Suprapubic skin (tissue), 4 donors: ENCODE results near the gene RNF38. TPM values are rescaled to one million over a fixed set of nuclear protein-coding genes. Genes with fewer than 3 reads are reported as not detected.
"Not testable (repeated sequence)": the region's sequence is repeated elsewhere in the genome, so short reads cannot be mapped to it uniquely, and the experiment has no call there.

Experiments
- DNase-seq, 2 donors: peaks; one replicate each; pipeline ENCODE4 v3.0.0-alpha.2; 2019; ENCODE audit warnings: low spot score in 2 of 2
- H3K27ac ChIP-seq: fragments of 200-600 bp; sonication (generic); one replicate; pipeline ENCODE4 v1.5.1; 2019
- H3K27me3 ChIP-seq: fragments of 200-600 bp; sonication (generic); one replicate; pipeline ENCODE4 v1.5.1; 2019
- H3K36me3 ChIP-seq: fragments of 200-600 bp; sonication (generic); one replicate; pipeline ENCODE4 v1.5.1; 2019
- H3K4me1 ChIP-seq: fragments of 200-600 bp; sonication (generic); one replicate; pipeline ENCODE4 v1.5.1; 2019
- H3K4me3 ChIP-seq: fragments of 200-600 bp; sonication (generic); one replicate; pipeline ENCODE4 v1.5.1; 2019; ENCODE audit warnings: mild to moderate bottlenecking
- H3K9me3 ChIP-seq: fragments of 200-600 bp; sonication (generic); one replicate; pipeline ENCODE4 v1.5.1; 2019
- CTCF ChIP-seq, 2 donors: fragments of 200-600 bp in 1 of 2; fragments of 450-650 bp in 1 of 2; sonication (generic) in 1 of 2; IDR thresholded peaks; one replicate each; pipeline ENCODE4 v1.5.1; 2016 to 2019; ENCODE audit warnings: antibody characterized with exemption in 2 of 2, mild to moderate bottlenecking in 1 of 2, moderate library complexity in 1 of 2
- EP300 ChIP-seq: sonication (generic); formaldehyde crosslinking; IDR thresholded peaks from one replicate; pipeline ENCODE4 v1.6.1; 2017; ENCODE audit warnings: antibody characterized with exemption
- POLR2A ChIP-seq, 2 donors: fragments of 450-650 bp; IDR thresholded peaks; one replicate each; pipeline ENCODE4 v1.6.1; 2017; ENCODE audit warnings: antibody characterized with exemption in 2 of 2, mild to moderate bottlenecking in 2 of 2, moderate library complexity in 2 of 2
- POLR2AphosphoS5 ChIP-seq, 3 donors: sonication (generic); formaldehyde crosslinking; IDR thresholded peaks; one replicate each; pipeline ENCODE4 v1.6.1; 2017; ENCODE audit warnings: antibody characterized with exemption in 3 of 3
- WGBS: methylation state at CpG from one replicate; pipeline ENCODE4 v1.1.5; 2018; 5-methylcytosine and 5-hydroxymethylcytosine counted together
- total RNA-seq, 4 donors: library from RNA; depleted of rRNA; stranded (reverse); fragments of >200 nt; gene quantifications; one replicate each; pipeline ENCODE4 v1.1.0, GENCODE V29; 2016

The RNF38 gene
- total RNA-seq, 4 donors from 2014 or later: 20.6 to 43.9 (median 28.1) TPM

DNA sequence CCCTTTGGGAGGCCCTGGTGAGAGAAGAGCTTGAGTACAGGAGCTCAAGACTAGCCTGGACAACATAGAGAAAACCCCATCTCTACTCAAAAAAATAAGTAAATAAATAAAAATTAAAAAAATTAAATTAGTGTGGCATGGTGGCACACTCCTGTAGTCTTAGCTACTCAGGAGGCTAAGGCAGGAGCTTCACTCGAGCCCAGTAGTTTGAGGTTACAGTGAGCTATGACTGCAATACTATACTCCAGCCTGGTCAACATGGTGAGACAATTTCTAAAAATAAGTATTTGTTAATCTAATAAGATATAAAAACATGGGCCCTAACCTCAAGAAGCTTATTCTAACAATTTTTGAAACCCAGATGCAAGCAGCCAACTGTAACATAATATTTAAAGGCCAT lies 7.6 kb downstream of the RNF38 start:
- Histone ChIP-seq H3K4me3 (no peak overlapping the region), H3K27ac (no peak overlapping the region), H3K36me3 (peaks cover 3% of the 10 kb centered on the region), H3K9me3 (no peaks in the 10 kb centered on the region), H3K27me3 (no peaks in the 10 kb centered on the region), H3K4me1 (peaks cover 6% of the 10 kb centered on the region)
- WGBS: 91% methylated on average over 1 of the region's 1 CpG
- TF ChIP-seq POLR2A (IDR thresholded peaks at IDR 0.05): no peak
- TF ChIP-seq EP300: no peak
- no peak for TF ChIP-seq CTCF (IDR thresholded peaks at IDR 0.05)
- TF ChIP-seq POLR2AphosphoS5 (IDR thresholded peaks at IDR 0.05): no peak
- DNase-seq: no peak

DNA sequence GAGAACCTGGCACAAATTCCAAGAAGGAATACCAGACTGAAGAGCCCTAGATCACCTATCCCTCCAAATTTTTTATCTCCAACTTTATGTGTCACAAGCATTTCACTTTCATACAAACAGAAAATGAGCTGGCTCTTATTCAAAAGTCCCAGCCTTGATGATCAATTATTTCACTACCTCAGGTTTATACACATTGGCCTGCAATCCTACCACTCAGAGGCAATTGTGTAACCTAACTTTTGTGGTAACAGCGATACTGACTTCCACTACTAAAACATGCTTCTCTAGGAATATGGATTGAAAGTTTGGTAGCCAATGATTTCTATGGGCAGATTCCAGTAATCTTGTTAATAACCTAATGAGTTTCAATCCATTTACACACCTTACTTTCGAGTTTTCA lies 10.5 kb downstream of the RNF38 start:
- TF ChIP-seq POLR2A (IDR thresholded peaks at IDR 0.05) (no peak), POLR2AphosphoS5 (IDR thresholded peaks at IDR 0.05) (no peak), EP300 (no peak), CTCF (IDR thresholded peaks at IDR 0.05) (no peak)
- Histone ChIP-seq H3K27me3 (no peaks in the 10 kb centered on the region), H3K9me3 (no peaks in the 10 kb centered on the region), H3K4me3 (no peak overlapping the region), H3K27ac (no peak overlapping the region), H3K4me1 (peaks cover 2% of the 10 kb centered on the region), H3K36me3 (peaks cover 3% of the 10 kb centered on the region)
- DNase-seq: no peak
- 79% methylated on average over 2 of the region's 2 CpGs for WGBS

GRCh38 chr9:36386396-36386965 lies 13.6 kb downstream of the RNF38 start:
- H3K36me3 ChIP-seq, H3K27ac ChIP-seq, H3K9me3 ChIP-seq, H3K4me1 ChIP-seq, H3K4me3 ChIP-seq, H3K27me3 ChIP-seq, DNase-seq: not testable (repeated sequence)
- WGBS: 85% methylated on average over 7 of the region's 7 CpGs

DNA sequence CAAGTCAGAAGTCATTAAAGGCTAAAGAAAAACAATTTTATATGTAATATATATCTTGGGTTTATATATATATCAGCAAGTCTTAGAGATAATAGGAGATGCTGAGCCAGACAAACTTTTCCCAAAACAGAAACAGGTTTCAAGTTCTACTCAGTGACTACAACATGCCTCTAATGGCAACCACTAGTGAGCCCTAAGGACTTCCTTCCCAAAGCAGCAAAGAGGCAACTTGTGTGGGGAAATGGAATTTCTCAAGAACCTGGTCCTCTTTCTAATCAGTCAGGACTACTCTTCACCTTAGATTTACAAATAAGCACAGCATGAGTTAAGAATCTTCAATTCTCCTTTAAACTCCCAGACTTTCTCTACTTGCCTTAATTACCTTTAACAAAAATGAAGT lies 17.6 kb downstream of the RNF38 start:
- Histone ChIP-seq H3K4me3 (no peak overlapping the region), H3K27me3 (no peaks in the 10 kb centered on the region), H3K36me3 (no peaks in the 10 kb centered on the region), H3K27ac (no peak overlapping the region), H3K9me3 (no peaks in the 10 kb centered on the region), H3K4me1 (peaks cover 7% of the 10 kb centered on the region)
- TF ChIP-seq CTCF (IDR thresholded peaks at IDR 0.05) (no peak), POLR2A (IDR thresholded peaks at IDR 0.05) (no peak), POLR2AphosphoS5 (IDR thresholded peaks at IDR 0.05) (no peak), EP300 (no peak)
- DNase-seq: no peak

GRCh38 chr9:36364577-36364976 lies 35.5 kb downstream of the RNF38 start:
- no peaks in the 10 kb centered on the region for H3K4me1 ChIP-seq
- TF ChIP-seq POLR2AphosphoS5 (IDR thresholded peaks at IDR 0.05): no peak
- TF ChIP-seq POLR2A (IDR thresholded peaks at IDR 0.05): no peak
- TF ChIP-seq EP300: no peak
- TF ChIP-seq CTCF (IDR thresholded peaks at IDR 0.05): no peak
- DNase-seq: no peak
- H3K36me3 ChIP-seq: peaks cover 45% of the 10 kb centered on the region
- H3K9me3 ChIP-seq: no peaks in the 10 kb centered on the region
- H3K4me3 ChIP-seq: no peak overlapping the region
- 89% methylated on average over 1 of the region's 1 CpG for WGBS
- no peaks in the 10 kb centered on the region for H3K27me3 ChIP-seq
- no peak overlapping the region for H3K27ac ChIP-seq

DNA sequence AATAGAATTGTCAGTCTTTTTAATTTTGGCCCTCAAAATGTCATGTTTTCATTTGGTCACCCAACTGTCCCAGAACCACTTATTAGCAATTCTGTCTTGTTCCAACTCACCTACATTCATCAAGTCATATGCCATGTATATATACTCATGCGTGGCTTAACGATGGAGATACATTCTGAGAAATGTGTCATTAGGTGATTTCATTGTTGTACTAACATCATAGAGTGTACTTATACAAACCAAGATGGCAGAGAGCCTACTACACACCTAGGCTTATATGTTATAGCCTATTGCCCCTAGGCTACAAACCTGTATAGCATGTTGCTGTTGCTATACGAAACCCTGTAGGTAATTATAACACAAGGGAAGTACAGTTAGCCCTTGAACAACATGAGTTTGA lies 36.6 kb downstream of the RNF38 start:
- Histone ChIP-seq H3K4me3 (no peak overlapping the region), H3K36me3 (peaks cover 35% of the 10 kb centered on the region), H3K27ac (no peak overlapping the region), H3K9me3 (no peaks in the 10 kb centered on the region), H3K4me1 (no peaks in the 10 kb centered on the region), H3K27me3 (no peaks in the 10 kb centered on the region)
- no peak for DNase-seq
- WGBS: 92% methylated on average over 3 of the region's 3 CpGs
- no peak for TF ChIP-seq CTCF (IDR thresholded peaks at IDR 0.05)
- TF ChIP-seq POLR2AphosphoS5 (IDR thresholded peaks at IDR 0.05): no peak
- TF ChIP-seq POLR2A (IDR thresholded peaks at IDR 0.05): no peak
- TF ChIP-seq EP300: no peak
